AG08395 (cell line): ENCODE results near the gene PITX2.

ENCODE experiments used
- DNase-seq: peaks from one replicate; pipeline ENCODE4 v3.0.0; 2012; ENCODE audit warnings: mixed read lengths, low spot score

The PITX2 gene

DNA sequence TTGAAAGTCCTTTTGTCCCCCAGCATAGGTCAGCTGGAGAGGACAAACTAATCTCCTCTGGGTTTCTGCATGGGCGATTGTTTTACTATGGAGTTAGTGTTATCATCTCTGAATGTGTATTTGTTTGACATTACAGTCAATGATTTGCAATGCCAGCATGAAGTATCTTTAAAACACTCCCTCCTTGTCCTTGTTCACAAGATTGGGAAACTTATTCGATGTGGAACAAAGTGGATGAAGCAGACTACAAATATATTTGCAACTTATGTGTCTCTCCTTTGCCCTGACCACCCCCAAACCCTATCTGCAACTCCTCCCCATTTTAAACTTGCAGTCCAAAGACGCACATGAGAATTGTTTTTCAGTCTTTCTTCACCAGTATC, 1.5 kb upstream of the PITX2 start:
- no peak for DNase-seq

GRCh38 chr4:110623718-110624397, 981 bp upstream of the PITX2 start:
- no peak for DNase-seq

DNA sequence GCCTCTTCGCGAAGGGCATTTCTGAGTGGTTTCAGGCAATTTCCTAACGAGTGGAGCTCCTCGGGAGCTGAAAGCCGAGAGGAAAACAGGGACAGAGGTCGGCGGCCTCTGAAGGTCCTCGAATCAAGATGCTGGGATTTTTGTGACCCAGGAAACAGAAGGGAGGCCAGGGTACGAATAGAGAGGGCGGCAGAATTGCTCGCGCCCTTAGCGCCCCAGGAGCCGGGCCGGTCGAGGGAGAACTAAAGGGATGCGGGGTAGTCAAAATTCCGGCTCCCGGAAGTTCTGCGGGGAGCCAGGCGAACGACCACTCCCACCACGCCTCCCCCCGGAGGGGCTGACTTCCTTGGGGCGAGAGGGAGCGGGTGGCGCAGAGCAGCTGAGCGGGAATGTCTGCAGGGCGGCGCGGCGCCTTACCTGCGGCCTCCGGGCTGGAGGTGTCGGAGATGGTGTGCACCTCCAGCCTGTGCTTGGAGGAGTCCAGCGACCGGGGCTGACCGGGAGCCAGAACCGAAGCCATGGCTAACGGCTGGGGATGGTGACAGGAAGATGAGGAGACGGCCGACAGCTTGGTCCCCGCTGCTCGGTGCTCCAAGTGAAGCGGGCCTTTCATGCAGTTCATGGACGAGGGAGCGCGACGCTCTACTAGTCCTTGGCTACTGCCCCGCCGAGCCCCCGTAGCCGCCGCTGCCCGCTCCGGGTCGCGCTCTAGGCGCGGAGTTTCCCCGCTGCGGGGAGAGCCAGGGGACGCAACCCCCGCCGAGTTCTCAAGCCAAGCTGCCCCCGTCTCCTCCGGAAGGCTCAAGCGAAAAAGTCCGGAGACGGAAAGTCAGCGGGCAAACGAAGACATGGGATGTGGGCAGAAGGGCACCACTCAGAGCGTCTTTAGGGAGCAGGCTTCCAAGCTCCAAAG, 782 bp downstream of the PITX2 start:
- DNase-seq = no peak

DNA sequence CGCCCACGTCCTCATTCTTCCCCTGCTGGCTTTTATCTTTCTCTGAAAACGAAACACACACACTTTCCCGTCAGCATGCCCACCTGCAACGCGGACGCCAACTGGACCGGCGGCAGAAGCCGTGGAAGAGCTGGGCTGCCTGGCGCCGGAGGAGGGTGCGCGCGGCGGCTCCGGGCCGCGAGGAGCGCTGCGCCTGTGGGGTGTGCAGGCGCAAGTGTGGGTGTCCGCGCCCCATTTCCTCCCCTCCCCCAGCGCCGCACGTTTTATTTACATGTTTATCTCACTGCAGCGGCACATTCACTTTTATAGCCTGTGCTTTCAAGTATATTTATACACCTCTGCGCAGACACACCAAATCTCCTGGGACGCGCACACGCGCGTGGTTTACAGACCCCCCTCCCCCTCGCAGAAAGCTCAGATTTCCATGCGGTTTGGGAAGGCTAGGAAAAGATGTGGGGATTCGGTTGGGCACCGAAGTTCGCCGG, 1.5 kb downstream of the PITX2 start:
- no peak for DNase-seq

DNA sequence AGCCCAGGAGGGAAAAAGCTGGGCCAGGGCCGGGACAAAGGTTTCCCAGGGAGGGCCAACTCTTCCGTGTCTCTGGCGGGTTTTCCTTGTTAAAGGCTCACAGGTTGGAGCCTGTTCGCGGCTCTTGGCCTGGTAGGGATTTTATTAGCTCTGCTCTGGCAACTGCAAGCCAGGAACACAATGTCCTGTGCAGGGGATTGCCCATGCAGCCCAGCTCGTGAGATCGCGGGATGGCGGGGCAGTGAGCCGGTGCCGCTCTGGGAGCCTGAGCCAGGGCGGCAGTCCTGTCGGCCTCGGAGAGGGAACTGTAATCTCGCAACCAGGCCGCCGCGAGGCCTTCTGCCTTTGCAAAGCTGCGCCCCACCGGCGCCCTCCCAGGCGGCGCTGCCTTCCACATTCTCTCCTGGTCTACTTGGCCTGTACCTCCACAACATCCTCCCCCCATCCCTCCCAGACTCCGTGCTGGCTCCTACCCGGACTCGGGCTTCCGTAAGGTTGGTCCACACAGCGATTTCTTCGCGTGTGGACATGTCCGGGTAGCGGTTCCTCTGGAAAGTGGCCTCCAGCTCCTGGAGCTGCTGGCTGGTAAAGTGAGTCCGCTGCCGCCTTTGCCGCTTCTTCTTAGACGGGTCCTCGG, 2.1 kb downstream of the PITX2 start:
- no peak for DNase-seq

- no peak for DNase-seq
These were observed 2.6 kb downstream of the PITX2 start for GRCh38 chr4:110620322-110620690.

- no peak for DNase-seq
These were observed 3.2 kb downstream of the PITX2 start for GRCh38 chr4:110619463-110620247.

DNA sequence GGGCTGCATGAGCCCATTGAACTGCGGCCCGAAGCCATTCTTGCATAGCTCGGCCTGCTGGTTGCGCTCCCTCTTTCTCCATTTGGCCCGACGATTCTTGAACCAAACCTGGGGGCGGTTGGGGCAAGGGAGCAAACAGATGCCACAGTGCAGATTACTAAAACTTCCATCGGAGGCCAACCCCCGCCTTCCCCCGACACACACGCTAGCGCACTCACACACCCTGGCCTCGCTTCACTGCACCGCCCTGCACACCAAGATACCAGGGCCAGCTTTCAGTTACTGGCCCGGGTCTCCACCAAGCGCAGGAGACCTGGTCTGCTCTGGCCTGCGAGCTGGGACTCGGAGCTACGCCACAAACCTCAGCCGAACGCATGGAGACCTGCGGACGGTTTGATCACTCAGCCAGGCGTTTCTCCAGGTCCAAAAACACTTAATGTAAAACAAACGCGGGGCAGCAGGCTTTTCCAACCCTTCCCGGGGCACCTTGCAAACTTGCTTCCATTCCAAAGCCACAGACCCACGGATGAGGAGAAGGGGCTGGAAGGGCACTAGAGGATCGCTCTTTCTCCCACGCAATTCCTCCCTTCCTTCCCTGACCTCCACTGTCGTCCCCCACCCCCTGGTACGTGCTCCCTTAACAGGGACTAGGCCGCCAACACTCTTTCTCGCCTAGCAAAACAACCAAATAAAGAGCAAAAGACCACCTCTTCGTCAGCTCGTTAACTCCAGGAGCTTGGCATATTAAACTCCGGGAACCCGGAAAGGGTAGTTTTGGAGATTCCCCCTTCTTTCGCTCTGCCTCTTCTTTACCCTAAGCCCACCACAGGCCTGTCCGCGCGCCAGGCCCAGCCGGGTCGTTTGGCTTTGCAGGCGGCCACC, 4.1 kb downstream of the PITX2 start:
- no peak for DNase-seq

DNA sequence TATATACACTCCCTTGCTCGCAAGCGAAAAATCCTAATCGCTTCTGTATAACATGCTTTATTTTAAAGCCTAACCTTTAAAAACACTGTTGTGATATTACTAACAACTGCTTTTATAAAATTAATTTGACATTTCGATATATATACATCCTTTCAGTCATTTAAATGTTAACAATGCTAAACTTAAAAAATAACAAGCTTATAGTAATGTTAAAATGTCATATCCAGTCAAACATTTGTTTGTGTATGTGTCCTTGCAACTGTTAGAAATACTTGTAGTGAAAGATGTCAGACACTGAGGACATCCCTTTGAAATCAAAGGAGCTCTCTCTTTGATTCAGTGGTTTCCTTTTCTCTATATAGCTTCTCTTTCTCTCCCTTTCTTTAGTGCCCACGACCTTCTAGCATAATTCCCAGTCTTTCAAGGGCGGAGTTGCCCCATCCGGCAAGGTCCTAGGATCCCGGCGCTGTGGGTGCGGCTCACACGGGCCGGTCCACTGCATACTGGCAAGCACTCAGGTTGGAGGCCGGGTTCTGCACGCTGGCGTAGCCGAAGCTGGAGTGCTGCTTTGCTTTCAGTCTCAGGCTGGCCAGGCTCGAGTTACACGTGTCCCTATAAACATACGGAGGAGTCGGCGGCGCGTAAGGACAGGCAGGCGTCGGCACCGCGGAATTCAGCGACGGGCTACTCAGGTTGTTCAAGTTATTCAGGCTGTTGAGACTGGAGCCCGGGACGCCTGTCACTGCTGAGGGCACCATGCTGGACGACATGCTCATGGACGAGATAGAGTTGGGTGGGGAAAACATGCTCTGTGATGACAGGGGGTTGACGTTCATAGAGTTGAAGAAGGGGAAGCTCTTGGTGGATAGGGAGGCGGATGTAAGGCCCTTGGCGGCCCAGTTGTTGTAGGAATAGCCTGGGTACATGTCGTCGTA, 5.0 kb downstream of the PITX2 start:
- no peak for DNase-seq

DNA sequence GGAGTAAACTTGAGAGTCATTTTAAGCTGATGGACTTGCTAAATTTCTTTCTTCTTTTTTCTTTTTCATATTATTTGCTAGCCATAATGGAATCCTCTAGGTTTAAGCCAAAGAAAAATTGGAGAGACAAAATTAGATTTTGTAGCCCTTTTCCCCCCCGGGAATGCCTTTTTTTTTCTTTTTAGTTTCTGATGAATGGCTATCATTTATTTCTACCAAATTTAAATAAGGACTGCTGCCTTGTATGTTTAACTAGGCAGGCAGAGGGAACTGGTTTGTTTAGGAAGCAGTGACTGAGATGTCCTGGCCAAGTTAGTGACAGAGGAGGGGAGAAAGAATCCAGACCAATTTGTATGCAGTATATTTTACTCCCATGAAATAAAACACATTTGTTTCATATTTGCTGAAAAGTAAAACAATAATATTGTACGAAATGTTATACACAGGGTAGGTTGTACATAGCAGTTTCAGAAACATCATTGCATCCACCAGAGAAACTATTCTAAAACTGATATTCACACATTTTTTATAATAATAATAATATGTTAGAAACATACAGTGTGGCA, 5.7 kb downstream of the PITX2 start:
- no peak for DNase-seq

GRCh38 chr4:110616238-110617074, 6.4 kb downstream of the PITX2 start:
- DNase-seq = no peak

- no peak for DNase-seq
These were observed 7.3 kb downstream of the PITX2 start for GRCh38 chr4:110615353-110616237.

GRCh38 chr4:110614976-110615352, 7.9 kb downstream of the PITX2 start:
- DNase-seq = no peak

- DNase-seq = no peak
These were observed 8.5 kb downstream of the PITX2 start for GRCh38 chr4:110614173-110614963.

- no peak for DNase-seq
These were observed 9.1 kb downstream of the PITX2 start for GRCh38 chr4:110613745-110614144.

DNA sequence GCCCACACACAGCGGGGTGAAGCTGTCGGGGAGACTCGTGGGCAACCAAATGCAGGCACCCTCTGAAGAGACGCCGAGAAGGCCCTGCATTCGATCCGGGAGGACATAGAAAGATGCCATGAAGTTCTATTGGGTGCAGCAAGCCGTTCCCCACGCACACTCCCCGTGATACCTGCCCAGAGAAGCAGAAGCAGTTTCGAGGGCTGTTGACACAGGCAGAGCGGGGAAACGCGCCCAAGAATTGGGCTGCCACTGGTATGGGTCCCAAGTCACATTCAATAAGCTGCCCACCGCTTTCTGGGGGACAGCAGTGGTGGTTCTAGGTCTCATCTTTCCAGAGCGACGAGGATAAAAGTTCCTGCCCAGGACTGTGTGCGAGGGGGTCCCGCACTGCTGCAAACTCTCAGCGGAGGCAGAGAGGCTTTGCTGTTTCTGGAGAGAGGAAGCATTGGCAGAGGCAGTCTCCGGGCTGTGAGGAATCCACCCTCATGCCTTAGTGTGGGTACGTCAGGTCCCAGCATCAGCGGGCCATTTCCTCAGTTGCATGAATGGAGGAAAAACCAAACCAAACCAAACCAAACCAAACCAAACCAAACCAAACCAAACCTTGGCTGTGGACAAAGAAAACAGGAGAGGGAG, 10.1 kb downstream of the PITX2 start:
- no peak for DNase-seq
